GM23338 (cell line): ENCODE data around the gene RGS19. TPM values are rescaled to one million over a fixed set of nuclear protein-coding genes. Genes with fewer than 3 reads are reported as not detected.

ENCODE experiments used
- ATAC-seq: fragments of 200-7000 bp; cut with Tn5 transposase; 3 replicates; pipeline ENCODE4 v1.9.1; 2020
- DNase-seq: peaks from one replicate; pipeline ENCODE4 v3.0.0-alpha.2; 2015; ENCODE audit warnings: low spot score
- H2AFZ ChIP-seq: fragments of 200-600 bp; sonication (generic); 2 replicates; pipeline ENCODE4 v1.8.0; 2016; ENCODE audit warnings: antibody characterized with exemption, mild to moderate bottlenecking, moderate library complexity
- H3F3A ChIP-seq: fragments of 200-600 bp; sonication (generic); replicated peaks from 2 replicates; pipeline ENCODE4 v1.8.0; 2017; ENCODE audit warnings: antibody characterized with exemption, mixed run types, low read depth
- H3K27ac ChIP-seq: fragments of 200-600 bp; sonication (generic); 2 replicates; pipeline ENCODE4 v1.6.1; 2016; ENCODE audit warnings: low read depth
- H3K27me3 ChIP-seq: fragments of 200-600 bp; sonication (generic); 2 replicates; pipeline ENCODE4 v1.8.0; 2016; ENCODE audit warnings: mild to moderate bottlenecking, mixed run types, moderate library complexity; ENCODE audit not compliant: insufficient read depth
- H3K36me3 ChIP-seq: fragments of 200-600 bp; sonication (generic); 2 replicates; pipeline ENCODE4 v1.8.0; 2016; ENCODE audit warnings: mild to moderate bottlenecking; ENCODE audit not compliant: insufficient read depth
- H3K4me1 ChIP-seq: fragments of 200-600 bp; sonication (generic); 2 replicates; pipeline ENCODE4 v1.8.0; 2016; ENCODE audit warnings: mild to moderate bottlenecking, moderate library complexity; ENCODE audit not compliant: insufficient read depth
- H3K4me2 ChIP-seq: fragments of 200-600 bp; sonication (generic); 2 replicates; pipeline ENCODE4 v1.7.1; 2017; ENCODE audit warnings: mixed run types
- H3K4me3 ChIP-seq: fragments of 200-600 bp; sonication (generic); 2 replicates; pipeline ENCODE4 v1.6.1; 2016; ENCODE audit warnings: mixed run types
- H3K79me2 ChIP-seq: fragments of 200-600 bp; sonication (generic); replicated peaks from 2 replicates; pipeline ENCODE4 v1.8.0; 2017; ENCODE audit warnings: mild to moderate bottlenecking; ENCODE audit not compliant: insufficient read depth
- H3K9me2 ChIP-seq: fragments of 200-600 bp; sonication (generic); 2 replicates; pipeline ENCODE4 v1.8.0; 2017; ENCODE audit not compliant: insufficient read depth
- H4K20me1 ChIP-seq: fragments of 200-600 bp; sonication (generic); replicated peaks from 2 replicates; pipeline ENCODE4 v1.8.0; 2017; ENCODE audit warnings: mild to moderate bottlenecking; ENCODE audit not compliant: insufficient read depth
- H3K27ac Mint-ChIP-seq: 2 replicates; pipeline ENCODE4 v1.8.0; 2020; ENCODE audit warnings: inconsistent platforms, mild to moderate bottlenecking, moderate library complexity, mixed read lengths
- H3K27me3 Mint-ChIP-seq: 3 replicates; pipeline ENCODE4 v1.8.0; 2022; ENCODE audit warnings: low read depth, mild to moderate bottlenecking, moderate library complexity, mixed read lengths, inconsistent platforms; ENCODE audit not compliant: insufficient read depth, poor library complexity
- H3K36me3 Mint-ChIP-seq: 3 replicates; pipeline ENCODE4 v1.8.0; 2021; ENCODE audit warnings: low read depth, mild to moderate bottlenecking, inconsistent platforms, moderate library complexity, mixed read lengths
- H3K4me1 Mint-ChIP-seq: 3 replicates; pipeline ENCODE4 v1.8.0; 2020; ENCODE audit warnings: mild to moderate bottlenecking, inconsistent platforms, mixed read lengths
- H3K4me3 Mint-ChIP-seq: 3 replicates; pipeline ENCODE4 v1.8.0; 2021; ENCODE audit warnings: moderate library complexity, mild to moderate bottlenecking, inconsistent platforms, mixed read lengths
- H3K9me3 Mint-ChIP-seq: 3 replicates; pipeline ENCODE4 v1.8.0; 2020; ENCODE audit warnings: moderate library complexity, mild to moderate bottlenecking, inconsistent platforms, mixed read lengths
- CREB1 ChIP-seq: fragments of 250-450 bp; sonication (Bioruptor Pico); IDR thresholded peaks from 2 replicates; pipeline ENCODE4 v1.5.0; 2020; ENCODE audit warnings: low read depth, mild to moderate bottlenecking, moderate library complexity
- EZH2 ChIP-seq: fragments of 200-600 bp; sonication (generic); IDR thresholded peaks from one replicate; pipeline ENCODE4 v1.8.0; 2017; ENCODE audit warnings: antibody characterized with exemption, mild to moderate bottlenecking, low read depth; ENCODE audit not compliant: unreplicated experiment
- EZH2phosphoT487 ChIP-seq: fragments of 200-600 bp; sonication (generic); IDR thresholded peaks from one replicate; pipeline ENCODE4 v1.8.1; 2018; ENCODE audit warnings: antibody characterized with exemption; ENCODE audit not compliant: unreplicated experiment
- JUNB ChIP-seq: IDR thresholded peaks from one replicate; pipeline ENCODE4 v1.6.1; 2016; ENCODE audit warnings: antibody characterized with exemption; ENCODE audit not compliant: unreplicated experiment
- NANOG ChIP-seq: IDR thresholded peaks from 2 replicates; pipeline ENCODE4 v1.6.1; 2016; ENCODE audit warnings: antibody characterized with exemption, borderline replicate concordance
- POLR2AphosphoS5 ChIP-seq: IDR thresholded peaks from 2 replicates; pipeline ENCODE4 v1.6.1; 2016; ENCODE audit warnings: antibody characterized with exemption, low read depth
- STAT1 ChIP-seq: IDR thresholded peaks from one replicate; pipeline ENCODE4 v1.6.1; 2016; ENCODE audit warnings: antibody characterized with exemption; ENCODE audit not compliant: unreplicated experiment
- ZNF114 ChIP-seq: fragments of 250-450 bp; sonication (Bioruptor Pico); IDR thresholded peaks from 2 replicates; pipeline ENCODE4 v1.5.0; 2020; ENCODE audit warnings: mild to moderate bottlenecking, moderate library complexity
- ZNF331 ChIP-seq: fragments of 250-450 bp; sonication (Bioruptor Pico); IDR thresholded peaks from 2 replicates; pipeline ENCODE4 v1.5.0; 2020; ENCODE audit warnings: low read depth, mild to moderate bottlenecking, moderate library complexity
- polyA plus RNA-seq: library from polyadenylated mRNA; unstranded; fragments of >200 nt; fragmentation: Nextera tagmentation; extraction: Ambion mirVana; gene quantifications from 2 replicates; pipeline ENCODE4 v1.2.1, GENCODE V29; 2016
- total RNA-seq: library from RNA; depleted of rRNA; stranded (reverse); fragments of >200 nt; shearing (Covaris generic); gene quantifications from 2 replicates; pipeline ENCODE4 v1.2.3, GENCODE V29; 2014
- TF ChIP-seq, protein P1 (sequence below): IDR thresholded peaks from 2 replicates; pipeline ENCODE4 v1.6.1; 2016; ENCODE audit warnings: antibody characterized with exemption
- TF ChIP-seq, protein P2 (sequence below): IDR thresholded peaks from one replicate; pipeline ENCODE4 v1.6.1; 2018; ENCODE audit warnings: antibody characterized with exemption; ENCODE audit not compliant: unreplicated experiment
- TF ChIP-seq, protein P3 (sequence below): fragments of 250-450 bp; sonication (Bioruptor Pico); IDR thresholded peaks from 2 replicates; pipeline ENCODE4 v1.5.0; 2020; ENCODE audit warnings: mild to moderate bottlenecking, moderate library complexity
- TF ChIP-seq, protein P4 (sequence below), 2 experiments: fragments of 200-600 bp in 1 of 2; sonication (generic) in 1 of 2; conservative IDR thresholded peaks; 2 replicates each; pipeline versions ENCODE4 v1.5.1 to v1.6.1; 2016 to 2017; ENCODE audit warnings: antibody characterized with exemption in 2 of 2, low read depth in 2 of 2, mild to moderate bottlenecking in 2 of 2, moderate library complexity in 1 of 2

Gene RGS19
- total and polyA plus RNA-seq, 2 experiments from 2014 or later, result 13.1 to 19.7 TPM

DNA sequence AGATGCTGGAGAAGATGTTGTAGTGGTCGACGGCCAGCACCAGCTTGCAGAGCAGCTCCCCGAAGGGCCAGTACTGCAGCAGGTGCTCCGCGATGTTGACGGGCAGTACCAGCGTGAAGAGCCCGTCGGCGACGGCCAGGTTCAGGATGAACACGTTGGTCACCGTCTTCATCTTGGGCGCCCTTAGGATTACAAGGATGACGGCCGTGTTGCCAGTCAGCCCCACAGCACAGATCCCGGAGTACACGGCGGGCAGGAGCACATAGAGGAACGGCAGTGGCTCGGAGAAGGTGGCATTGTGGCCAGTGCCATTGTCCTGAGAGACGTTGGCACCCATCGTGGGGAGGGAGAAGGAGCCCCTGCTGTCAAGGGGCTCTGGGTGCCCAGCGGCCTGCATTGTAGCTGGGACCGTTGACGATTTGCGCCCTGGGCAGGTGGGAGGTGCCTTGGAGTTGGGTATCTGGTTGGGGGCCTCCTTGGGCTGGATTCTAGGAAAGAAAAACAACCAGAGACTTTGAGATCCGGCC lies 27.2 kb upstream of the RGS19 start:
- H3K4me3 ChIP-seq, result no peak overlapping the region
- H3K36me3 Mint-ChIP-seq, result no peaks in the 10 kb centered on the region; the same call in 2 of the 3 replicates
- H3K9me2 ChIP-seq, result no peaks in the 10 kb centered on the region
- no peak overlapping the region for H3K27ac Mint-ChIP-seq
- peaks cover 5% of the 10 kb centered on the region; the same call in 2 of the 3 replicates for H3K9me3 Mint-ChIP-seq
- ATAC-seq (no peak), DNase-seq (peak; percentile 0)
- H3F3A ChIP-seq, result peaks cover 7% of the 10 kb centered on the region
- H2AFZ ChIP-seq, result no peak overlapping the region
- H3K36me3 ChIP-seq, result no peaks in the 10 kb centered on the region
- H3K4me2 ChIP-seq, result no peak overlapping the region
- no peaks in the 10 kb centered on the region for H3K4me1 ChIP-seq
- no peak overlapping the region for H3K27ac ChIP-seq
- TF ChIP-seq, protein P1, sequence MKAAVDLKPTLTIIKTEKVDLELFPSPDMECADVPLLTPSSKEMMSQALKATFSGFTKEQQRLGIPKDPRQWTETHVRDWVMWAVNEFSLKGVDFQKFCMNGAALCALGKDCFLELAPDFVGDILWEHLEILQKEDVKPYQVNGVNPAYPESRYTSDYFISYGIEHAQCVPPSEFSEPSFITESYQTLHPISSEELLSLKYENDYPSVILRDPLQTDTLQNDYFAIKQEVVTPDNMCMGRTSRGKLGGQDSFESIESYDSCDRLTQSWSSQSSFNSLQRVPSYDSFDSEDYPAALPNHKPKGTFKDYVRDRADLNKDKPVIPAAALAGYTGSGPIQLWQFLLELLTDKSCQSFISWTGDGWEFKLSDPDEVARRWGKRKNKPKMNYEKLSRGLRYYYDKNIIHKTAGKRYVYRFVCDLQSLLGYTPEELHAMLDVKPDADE, result no peak
- TF ChIP-seq ZNF114 (CRISPR knock-in tag) (no peak), STAT1 (no peak), CREB1 (no peak), EZH2phosphoT487 (no peak), EZH2 (no peak), ZNF331 (CRISPR knock-in tag) (no peak), NANOG (no peak), POLR2AphosphoS5 (no peak), JUNB (no peak)
- TF ChIP-seq, protein P2, sequence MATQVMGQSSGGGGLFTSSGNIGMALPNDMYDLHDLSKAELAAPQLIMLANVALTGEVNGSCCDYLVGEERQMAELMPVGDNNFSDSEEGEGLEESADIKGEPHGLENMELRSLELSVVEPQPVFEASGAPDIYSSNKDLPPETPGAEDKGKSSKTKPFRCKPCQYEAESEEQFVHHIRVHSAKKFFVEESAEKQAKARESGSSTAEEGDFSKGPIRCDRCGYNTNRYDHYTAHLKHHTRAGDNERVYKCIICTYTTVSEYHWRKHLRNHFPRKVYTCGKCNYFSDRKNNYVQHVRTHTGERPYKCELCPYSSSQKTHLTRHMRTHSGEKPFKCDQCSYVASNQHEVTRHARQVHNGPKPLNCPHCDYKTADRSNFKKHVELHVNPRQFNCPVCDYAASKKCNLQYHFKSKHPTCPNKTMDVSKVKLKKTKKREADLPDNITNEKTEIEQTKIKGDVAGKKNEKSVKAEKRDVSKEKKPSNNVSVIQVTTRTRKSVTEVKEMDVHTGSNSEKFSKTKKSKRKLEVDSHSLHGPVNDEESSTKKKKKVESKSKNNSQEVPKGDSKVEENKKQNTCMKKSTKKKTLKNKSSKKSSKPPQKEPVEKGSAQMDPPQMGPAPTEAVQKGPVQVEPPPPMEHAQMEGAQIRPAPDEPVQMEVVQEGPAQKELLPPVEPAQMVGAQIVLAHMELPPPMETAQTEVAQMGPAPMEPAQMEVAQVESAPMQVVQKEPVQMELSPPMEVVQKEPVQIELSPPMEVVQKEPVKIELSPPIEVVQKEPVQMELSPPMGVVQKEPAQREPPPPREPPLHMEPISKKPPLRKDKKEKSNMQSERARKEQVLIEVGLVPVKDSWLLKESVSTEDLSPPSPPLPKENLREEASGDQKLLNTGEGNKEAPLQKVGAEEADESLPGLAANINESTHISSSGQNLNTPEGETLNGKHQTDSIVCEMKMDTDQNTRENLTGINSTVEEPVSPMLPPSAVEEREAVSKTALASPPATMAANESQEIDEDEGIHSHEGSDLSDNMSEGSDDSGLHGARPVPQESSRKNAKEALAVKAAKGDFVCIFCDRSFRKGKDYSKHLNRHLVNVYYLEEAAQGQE, result no peak
- TF ChIP-seq, protein P3, sequence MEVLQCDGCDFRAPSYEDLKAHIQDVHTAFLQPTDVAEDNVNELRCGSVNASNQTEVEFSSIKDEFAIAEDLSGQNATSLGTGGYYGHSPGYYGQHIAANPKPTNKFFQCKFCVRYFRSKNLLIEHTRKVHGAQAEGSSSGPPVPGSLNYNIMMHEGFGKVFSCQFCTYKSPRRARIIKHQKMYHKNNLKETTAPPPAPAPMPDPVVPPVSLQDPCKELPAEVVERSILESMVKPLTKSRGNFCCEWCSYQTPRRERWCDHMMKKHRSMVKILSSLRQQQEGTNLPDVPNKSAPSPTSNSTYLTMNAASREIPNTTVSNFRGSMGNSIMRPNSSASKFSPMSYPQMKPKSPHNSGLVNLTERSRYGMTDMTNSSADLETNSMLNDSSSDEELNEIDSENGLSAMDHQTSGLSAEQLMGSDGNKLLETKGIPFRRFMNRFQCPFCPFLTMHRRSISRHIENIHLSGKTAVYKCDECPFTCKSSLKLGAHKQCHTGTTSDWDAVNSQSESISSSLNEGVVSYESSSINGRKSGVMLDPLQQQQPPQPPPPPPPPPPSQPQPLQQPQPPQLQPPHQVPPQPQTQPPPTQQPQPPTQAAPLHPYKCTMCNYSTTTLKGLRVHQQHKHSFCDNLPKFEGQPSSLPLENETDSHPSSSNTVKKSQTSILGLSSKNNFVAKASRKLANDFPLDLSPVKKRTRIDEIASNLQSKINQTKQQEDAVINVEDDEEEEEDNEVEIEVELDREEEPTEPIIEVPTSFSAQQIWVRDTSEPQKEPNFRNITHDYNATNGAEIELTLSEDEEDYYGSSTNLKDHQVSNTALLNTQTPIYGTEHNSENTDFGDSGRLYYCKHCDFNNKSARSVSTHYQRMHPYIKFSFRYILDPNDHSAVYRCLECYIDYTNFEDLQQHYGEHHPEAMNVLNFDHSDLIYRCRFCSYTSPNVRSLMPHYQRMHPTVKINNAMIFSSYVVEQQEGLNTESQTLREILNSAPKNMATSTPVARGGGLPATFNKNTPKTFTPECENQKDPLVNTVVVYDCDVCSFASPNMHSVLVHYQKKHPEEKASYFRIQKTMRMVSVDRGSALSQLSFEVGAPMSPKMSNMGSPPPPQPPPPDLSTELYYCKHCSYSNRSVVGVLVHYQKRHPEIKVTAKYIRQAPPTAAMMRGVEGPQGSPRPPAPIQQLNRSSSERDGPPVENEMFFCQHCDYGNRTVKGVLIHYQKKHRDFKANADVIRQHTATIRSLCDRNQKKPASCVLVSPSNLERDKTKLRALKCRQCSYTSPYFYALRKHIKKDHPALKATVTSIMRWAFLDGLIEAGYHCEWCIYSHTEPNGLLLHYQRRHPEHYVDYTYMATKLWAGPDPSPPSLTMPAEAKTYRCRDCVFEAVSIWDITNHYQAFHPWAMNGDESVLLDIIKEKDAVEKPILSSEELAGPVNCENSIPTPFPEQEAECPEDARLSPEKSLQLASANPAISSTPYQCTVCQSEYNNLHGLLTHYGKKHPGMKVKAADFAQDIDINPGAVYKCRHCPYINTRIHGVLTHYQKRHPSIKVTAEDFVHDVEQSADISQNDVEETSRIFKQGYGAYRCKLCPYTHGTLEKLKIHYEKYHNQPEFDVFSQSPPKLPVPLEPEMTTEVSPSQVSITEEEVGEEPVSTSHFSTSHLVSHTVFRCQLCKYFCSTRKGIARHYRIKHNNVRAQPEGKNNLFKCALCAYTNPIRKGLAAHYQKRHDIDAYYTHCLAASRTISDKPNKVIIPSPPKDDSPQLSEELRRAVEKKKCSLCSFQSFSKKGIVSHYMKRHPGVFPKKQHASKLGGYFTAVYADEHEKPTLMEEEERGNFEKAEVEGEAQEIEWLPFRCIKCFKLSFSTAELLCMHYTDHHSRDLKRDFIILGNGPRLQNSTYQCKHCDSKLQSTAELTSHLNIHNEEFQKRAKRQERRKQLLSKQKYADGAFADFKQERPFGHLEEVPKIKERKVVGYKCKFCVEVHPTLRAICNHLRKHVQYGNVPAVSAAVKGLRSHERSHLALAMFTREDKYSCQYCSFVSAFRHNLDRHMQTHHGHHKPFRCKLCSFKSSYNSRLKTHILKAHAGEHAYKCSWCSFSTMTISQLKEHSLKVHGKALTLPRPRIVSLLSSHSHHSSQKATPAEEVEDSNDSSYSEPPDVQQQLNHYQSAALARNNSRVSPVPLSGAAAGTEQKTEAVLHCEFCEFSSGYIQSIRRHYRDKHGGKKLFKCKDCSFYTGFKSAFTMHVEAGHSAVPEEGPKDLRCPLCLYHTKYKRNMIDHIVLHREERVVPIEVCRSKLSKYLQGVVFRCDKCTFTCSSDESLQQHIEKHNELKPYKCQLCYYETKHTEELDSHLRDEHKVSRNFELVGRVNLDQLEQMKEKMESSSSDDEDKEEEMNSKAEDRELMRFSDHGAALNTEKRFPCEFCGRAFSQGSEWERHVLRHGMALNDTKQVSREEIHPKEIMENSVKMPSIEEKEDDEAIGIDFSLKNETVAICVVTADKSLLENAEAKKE (CRISPR knock-in tag), result no peak
- TF ChIP-seq, protein P4, sequence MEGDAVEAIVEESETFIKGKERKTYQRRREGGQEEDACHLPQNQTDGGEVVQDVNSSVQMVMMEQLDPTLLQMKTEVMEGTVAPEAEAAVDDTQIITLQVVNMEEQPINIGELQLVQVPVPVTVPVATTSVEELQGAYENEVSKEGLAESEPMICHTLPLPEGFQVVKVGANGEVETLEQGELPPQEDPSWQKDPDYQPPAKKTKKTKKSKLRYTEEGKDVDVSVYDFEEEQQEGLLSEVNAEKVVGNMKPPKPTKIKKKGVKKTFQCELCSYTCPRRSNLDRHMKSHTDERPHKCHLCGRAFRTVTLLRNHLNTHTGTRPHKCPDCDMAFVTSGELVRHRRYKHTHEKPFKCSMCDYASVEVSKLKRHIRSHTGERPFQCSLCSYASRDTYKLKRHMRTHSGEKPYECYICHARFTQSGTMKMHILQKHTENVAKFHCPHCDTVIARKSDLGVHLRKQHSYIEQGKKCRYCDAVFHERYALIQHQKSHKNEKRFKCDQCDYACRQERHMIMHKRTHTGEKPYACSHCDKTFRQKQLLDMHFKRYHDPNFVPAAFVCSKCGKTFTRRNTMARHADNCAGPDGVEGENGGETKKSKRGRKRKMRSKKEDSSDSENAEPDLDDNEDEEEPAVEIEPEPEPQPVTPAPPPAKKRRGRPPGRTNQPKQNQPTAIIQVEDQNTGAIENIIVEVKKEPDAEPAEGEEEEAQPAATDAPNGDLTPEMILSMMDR (conservative IDR thresholded peaks at IDR 0.05; ENCODE audit: low read depth in 2 of 2), result no peak
- no peak overlapping the region; the same call in 2 of the 3 replicates for H3K4me3 Mint-ChIP-seq
- H4K20me1 ChIP-seq, result no peaks in the 10 kb centered on the region
- H3K79me2 ChIP-seq, result no peaks in the 10 kb centered on the region
- peaks cover 17% of the 10 kb centered on the region for H3K27me3 Mint-ChIP-seq
- H3K4me1 Mint-ChIP-seq, result peaks cover 9% of the 10 kb centered on the region
- H3K27me3 ChIP-seq, result peaks cover 11% of the 10 kb centered on the region
